Fibroblast of pulmonary artery (primary cell): ENCODE measurements around the gene LRRC4C.

ENCODE experiments used
- DNase-seq: peaks from one replicate; pipeline ENCODE4 v3.0.0-alpha.2; 2010; ENCODE audit warnings: low read depth
- H3K4me3 ChIP-seq: replicated peaks from 2 replicates; pipeline ENCODE4 v1.5.1; 2011; ENCODE audit warnings: low read depth, mild to moderate bottlenecking, control low read depth, low read length, moderate library complexity
- CTCF ChIP-seq: IDR thresholded peaks from 2 replicates; pipeline ENCODE4 v1.5.1; 2011; ENCODE audit warnings: mild to moderate bottlenecking, control low read depth, low read length, inconsistent platforms; ENCODE audit errors: missing control alignments

LRRC4C gene

GRCh38 chr11:41319434-41319833 lies 140.0 kb downstream of the LRRC4C start:
- TF ChIP-seq CTCF: no peak
- DNase-seq: no peak
- H3K4me3 ChIP-seq: no peak overlapping the region

GRCh38 chr11:41316751-41317150 lies 142.7 kb downstream of the LRRC4C start:
- no peak overlapping the region for H3K4me3 ChIP-seq
- no peak for DNase-seq
- no peak for TF ChIP-seq CTCF

GRCh38 chr11:41313226-41313625 lies 146.2 kb downstream of the LRRC4C start:
- TF ChIP-seq CTCF: no peak
- H3K4me3 ChIP-seq: no peak overlapping the region
- no peak for DNase-seq

GRCh38 chr11:41309716-41310115 lies 149.7 kb downstream of the LRRC4C start:
- H3K4me3 ChIP-seq: no peak overlapping the region
- TF ChIP-seq CTCF: no peak

GRCh38 chr11:41309111-41309522 lies 150.3 kb downstream of the LRRC4C start:
- no peak for DNase-seq
- no peak overlapping the region for H3K4me3 ChIP-seq
- no peak for TF ChIP-seq CTCF

More at GRCh38 chr11:41309716-41310115, 149.7 kb downstream of the LRRC4C start:
- DNase-seq: no peak

GRCh38 chr11:41308286-41308685 lies 151.2 kb downstream of the LRRC4C start:
- TF ChIP-seq CTCF: no peak
- DNase-seq: no peak
- no peak overlapping the region for H3K4me3 ChIP-seq

GRCh38 chr11:41307296-41308080 lies 152.0 kb downstream of the LRRC4C start:
- DNase-seq: no peak
- no peak overlapping the region for H3K4me3 ChIP-seq
- TF ChIP-seq CTCF: no peak
